Fibroblast of upper back skin (primary cell): ENCODE data around the gene SLC26A1.
"Not testable (repeated sequence)": the region's sequence is repeated elsewhere in the genome, so short reads cannot be mapped to it uniquely, and the experiment has no call there.

Source experiments
- DNase-seq: peaks from one replicate; pipeline ENCODE4 v3.0.0-alpha.2; 2013

Gene SLC26A1

GRCh38 chr4:951594-952468 is 41.4 kb downstream of the SLC26A1 start:
- no peak for DNase-seq

- no peak for DNase-seq
Observed at GRCh38 chr4:951186-951585, 42.0 kb downstream of the SLC26A1 start.

- DNase-seq = no peak
Observed at GRCh38 chr4:950136-951020, 42.8 kb downstream of the SLC26A1 start.

- DNase-seq = no peak
Observed at GRCh38 chr4:949656-950055, 43.5 kb downstream of the SLC26A1 start.

GRCh38 chr4:948936-949300 is 44.3 kb downstream of the SLC26A1 start:
- no peak for DNase-seq

- no peak for DNase-seq
Observed at GRCh38 chr4:948101-948935, 44.9 kb downstream of the SLC26A1 start.

GRCh38 chr4:947491-947971 is 45.7 kb downstream of the SLC26A1 start:
- DNase-seq = no peak

GRCh38 chr4:946517-947471 is 46.4 kb downstream of the SLC26A1 start:
- no peak for DNase-seq

GRCh38 chr4:946103-946450 is 47.1 kb downstream of the SLC26A1 start:
- no peak for DNase-seq

- no peak for DNase-seq
Observed at GRCh38 chr4:945274-946102, 47.7 kb downstream of the SLC26A1 start.

- DNase-seq = not testable (repeated sequence)
Observed at GRCh38 chr4:939508-939907, 53.7 kb downstream of the SLC26A1 start.
